Glomerular visceral epithelial cell (primary cell): ENCODE data around the gene SNCAIP.
"Not testable (repeated sequence)": the region's sequence is repeated elsewhere in the genome, so short reads cannot be mapped to it uniquely, and the experiment has no call there.

ENCODE experiments used
- DNase-seq: peaks from one replicate; pipeline ENCODE4 v3.0.0-alpha.2; 2016; ENCODE audit errors: extremely low spot score

SNCAIP gene

DNA sequence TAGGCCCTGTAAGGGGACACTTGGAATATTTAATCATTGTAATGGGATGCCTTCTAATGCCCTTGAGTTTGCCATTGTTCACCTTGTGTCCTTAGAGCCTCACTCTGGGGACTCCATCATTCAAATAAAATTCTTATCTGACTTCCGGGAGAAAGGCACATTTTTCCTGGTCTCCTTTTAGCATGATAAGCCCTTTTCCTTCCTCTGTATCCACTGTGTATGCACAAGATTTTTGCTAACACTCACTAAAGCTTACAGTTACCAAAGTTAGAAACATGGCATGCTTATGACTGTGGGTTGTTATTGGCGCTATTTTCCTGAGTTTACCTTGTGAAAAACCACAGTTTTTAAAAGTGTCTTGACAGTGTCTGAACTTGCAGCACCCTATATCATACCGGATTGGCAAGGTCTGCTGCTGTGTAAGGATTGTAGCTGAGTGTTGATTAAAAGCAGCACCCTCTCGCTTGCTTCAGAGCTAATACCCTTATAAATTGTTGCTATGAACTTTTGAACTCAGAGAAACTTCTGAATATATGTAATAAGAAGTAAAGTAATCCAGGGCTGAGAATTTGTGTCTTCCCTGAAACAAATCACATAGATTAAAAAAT, 46.4 kb downstream of the SNCAIP start:
- DNase-seq, result no peak

DNA sequence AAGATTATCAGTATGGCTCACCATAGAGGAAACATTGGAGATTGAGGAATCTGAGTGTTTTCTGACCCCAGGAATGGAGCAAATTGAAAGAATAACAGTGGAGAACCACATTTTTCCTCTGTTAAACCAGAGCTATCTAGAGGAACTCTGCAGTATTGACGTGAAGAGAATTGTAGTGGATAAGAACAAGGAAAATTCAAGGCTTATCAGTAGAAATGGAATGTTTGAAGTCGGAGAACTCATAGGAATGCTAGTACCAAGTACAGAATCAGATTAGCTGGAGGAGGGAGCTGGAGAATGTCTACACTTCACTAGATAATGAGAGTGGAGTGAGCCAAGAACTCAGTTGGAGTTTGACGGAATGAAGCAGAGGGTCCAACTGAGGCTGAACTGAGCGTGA, 50.3 kb downstream of the SNCAIP start:
- DNase-seq, result no peak

DNA sequence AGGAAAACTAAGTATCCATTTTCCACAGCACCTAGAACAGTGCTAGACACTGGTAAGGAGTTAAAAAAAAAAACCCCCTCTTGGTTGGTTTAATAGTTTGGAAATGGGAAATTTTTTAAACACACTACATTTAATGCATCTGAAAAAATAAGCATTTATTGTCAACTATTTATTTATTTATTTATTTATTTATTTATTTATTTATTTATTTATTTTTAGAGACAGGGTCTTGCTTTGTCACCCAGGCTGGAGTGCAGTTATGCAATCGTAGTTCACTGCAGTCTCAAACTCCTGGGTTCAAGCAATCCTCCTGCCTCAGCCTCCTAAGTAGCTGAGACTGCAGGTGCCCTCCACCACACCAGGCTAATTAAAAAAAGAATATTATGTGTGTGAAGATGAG, 51.6 kb downstream of the SNCAIP start:
- DNase-seq, result no peak

DNA sequence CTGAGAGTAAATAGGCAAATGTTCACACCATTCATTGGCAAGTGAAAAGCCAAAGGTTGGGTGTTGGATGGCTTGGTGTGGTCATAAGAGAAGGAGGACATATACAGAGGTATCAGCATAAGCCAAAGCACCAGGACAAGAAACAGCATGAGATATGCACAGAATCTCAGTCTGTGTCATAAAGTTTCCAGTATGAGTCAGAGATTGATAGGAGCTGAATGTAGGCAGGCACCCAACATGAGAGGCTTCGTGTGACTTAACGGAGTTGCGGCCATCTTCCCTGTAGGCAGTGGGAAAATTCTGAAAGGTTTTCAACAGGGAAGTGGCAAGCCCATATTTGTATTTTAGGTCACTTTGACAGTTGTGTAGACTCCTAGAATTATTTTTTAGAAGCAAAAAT, 54.5 kb downstream of the SNCAIP start:
- DNase-seq, result no peak

DNA sequence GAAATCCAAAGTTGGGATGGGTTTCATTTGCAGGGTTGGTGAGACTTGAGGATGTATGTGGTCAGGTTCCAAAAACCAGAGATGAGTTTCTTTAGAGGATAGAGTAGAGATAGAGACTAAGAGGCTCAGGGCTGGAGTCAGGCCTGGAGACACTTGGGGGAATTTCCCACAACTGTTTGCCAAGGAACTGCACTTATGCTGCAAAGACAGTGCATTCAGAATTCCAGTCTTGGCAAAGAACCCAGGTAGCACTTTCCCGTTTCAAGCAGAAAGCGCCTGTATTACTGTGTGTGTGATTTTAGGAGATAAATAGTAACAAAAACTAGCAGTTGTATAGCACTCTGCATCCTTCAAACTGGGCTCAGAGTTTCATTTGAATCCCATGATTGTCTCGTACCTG, 55.4 kb downstream of the SNCAIP start:
- DNase-seq, result no peak

DNA sequence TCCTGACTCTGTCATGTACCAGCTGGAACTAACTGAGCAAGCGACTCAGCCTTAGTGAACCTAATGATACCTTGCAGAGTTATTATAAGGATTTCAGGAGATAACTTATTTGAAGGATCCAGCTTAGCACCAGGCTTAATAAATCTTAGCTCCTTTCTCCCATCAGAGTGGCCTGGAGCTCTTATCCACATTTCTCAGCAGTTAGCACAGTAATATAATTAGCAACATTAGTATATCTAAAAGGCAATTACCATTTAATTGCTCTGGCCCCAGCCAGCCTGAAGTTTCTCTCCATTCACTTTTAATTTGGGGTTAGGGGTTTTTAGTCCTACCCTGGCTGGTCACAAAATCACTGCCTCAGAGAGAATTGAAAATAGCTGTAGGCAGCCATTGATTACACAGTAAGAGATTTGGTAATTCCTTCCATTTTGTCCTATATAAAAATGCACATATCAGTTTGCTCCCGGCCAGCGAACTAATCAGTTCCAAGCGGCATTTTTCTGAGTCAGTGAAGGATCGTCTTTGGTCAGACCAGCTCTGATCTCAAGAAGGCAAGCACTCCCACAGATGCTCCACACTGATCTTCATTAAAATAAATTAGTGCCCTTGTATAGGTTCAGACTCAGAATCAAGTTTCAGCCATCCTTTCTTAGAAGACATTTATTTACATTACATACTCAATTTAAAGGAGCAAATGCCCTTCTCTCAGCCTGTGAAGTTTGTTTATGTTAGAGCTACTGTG, 56.6 kb downstream of the SNCAIP start:
- no peak for DNase-seq

DNA sequence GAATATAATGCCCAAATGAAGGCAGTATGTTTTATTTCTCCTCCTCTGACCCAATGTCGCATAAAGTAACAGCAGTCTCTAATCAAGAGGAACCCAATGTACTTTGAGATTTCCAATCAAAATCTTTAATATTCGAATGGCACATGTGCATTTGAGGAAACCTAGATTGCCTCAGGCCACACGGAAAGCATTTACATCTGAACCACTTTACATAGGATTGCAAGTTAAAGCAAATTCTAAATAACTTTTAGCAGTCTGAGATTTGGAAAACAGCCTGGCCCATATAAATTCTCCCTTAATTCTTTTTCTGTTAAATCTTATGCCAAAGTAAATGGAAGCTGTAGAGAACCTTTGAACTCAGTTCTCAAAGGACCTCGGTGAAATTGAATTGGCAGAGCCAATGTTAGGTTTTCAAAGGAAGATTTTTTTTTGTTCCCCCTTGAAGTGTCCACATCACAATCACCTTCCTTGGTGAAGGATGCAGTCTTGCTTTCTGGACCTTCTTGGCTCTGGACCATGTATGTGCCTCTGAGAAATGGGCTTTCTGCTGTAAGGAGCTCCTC, 57.3 kb downstream of the SNCAIP start:
- no peak for DNase-seq

DNA sequence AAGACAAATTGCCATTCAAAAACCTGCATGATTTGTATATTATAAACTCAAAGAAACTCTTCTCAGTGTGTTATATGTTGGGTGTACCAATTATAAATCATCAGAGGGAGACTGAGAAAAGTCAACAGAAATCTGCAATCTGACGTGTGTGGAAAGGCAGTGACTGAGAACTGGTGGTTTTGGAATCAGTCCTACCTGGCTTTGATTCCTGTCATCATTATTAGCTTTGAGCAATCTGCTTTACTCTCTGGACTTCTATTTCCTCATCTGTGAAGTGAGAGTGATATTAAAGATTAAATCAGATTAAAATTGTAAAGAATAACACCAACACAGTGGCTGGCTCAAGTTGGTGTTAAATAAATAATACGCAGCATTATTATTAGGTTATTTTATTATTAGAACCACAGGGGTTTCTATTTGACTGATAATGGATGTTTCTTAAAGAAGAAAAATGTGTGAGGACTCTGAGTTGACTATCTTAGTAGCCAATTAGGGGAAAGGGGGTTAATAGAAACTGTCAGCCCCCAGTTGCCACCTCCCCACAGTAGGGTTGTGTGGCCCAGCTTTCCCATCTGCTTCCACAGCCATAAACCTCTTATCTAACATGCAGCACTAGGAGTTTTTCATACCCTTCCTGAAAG, 59.6 kb downstream of the SNCAIP start:
- no peak for DNase-seq

DNA sequence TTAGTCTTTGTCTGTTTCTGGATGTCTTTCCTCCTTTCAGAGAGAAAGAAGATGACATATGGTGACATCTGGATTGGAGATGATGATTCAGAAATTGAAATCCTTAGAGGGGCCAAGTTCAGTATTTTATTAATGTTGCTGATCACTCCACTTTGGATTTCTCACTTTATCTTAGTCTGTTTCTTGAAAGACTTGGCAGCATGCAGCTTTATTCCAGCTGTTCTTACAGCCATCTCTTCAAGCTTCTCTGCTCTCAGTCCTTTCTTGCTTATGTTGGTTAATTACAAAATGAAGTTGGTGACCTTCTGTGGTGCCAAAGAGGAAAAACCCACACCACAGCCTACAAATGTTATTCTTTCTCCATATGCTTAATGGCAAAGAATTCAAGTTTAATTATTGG, 62.1 kb downstream of the SNCAIP start:
- DNase-seq, result no peak

DNA sequence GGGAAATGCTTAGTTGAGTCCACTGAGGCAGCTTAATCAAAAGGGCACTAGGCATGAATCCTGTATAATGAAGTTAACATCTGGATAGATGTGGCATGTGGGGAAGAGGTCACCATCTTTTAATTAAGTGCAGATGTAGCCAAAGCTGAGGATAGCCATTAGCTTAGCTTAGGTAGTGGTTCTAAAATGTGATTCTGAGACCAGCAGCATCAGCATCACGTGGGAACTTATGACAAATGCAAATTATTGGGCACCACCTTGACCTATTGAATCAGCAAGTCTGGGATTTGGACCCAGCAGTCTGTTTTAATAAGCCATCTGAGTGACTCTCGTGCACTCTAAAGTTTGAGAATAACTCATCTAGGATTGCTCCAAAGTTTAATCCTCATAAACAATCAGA, 63.8 kb downstream of the SNCAIP start:
- no peak for DNase-seq

DNA sequence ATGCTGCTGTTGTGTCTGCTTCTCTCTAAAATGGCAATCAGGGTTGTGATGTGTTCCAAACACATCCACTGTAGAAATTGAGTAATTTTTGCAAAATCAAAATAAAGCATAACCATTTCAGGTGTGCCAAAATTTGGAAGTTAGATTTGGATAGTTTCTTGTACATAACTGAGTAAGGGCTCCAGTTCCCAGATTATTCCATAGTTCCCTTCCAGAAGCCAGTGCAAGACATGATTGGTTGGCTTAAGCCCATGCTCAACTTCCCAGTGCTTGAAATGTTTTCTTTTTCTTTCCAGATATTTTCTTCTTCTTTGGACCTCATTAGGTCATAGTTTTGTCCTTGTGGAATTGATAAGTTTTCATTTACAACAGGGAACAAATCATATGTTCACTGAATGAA, 64.2 kb downstream of the SNCAIP start:
- DNase-seq, result no peak

DNA sequence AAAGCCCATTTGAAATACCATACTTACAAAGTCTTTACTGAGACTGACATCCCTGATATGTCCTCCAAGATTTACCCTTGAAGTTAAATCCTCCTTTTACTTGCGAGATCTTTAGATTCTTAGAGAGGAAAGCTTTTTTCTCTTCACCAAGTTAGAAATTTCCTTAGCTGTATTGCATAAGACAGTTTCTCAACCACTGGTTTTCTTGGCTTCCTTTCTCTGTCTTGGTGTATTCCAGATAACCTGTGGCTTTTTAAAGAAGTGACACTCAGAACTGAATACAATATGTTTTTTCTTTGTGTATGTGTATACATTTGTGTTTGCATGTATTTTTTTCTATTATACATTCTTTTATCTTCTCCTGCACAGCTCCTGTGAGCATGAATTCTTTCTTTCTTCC, 65.0 kb downstream of the SNCAIP start:
- no peak for DNase-seq

DNA sequence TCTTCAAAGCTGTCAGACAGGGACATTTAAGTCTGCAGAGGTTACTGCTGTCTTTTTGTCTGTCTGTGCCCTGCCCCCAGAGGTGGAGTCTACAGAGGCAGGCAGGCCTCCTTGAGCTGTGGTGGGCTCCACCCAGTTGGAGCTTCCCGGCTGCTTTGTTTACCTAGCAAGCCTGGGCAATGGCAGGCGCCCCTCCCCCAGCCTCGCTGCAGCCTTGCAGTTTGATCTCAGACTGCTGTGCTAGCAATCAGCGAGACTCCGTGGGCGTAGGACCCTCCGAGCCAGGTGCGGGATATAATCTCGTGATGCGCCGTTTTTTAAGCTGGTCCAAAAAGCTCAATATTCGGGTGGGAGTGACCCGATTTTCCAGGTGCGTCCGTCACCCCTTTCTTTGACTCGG, 70.9 kb downstream of the SNCAIP start:
- DNase-seq, result not testable (repeated sequence)

DNA sequence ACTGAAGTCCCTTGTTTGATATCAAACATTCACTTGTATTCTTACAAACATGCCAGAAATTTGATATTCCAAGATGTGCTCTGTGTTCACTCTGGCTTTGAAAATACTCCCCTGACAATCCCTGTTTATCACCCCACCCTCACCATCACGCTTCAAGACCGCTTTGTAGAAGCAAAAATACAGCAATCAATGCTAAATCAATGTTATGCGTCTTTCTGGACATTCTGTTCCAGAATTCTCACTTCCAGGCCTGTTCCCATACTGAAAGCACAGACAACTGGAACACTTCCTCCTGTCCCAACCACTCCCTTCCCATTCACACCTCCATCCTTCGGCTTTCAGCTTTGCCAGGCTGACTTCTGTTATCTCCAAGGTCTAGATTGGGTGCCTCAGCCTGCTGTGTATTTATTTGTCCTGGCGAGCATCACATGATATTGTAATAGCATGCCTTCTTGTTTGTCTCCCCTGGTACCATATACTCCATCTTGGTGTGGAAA, 72.8 kb downstream of the SNCAIP start:
- DNase-seq, result no peak

DNA sequence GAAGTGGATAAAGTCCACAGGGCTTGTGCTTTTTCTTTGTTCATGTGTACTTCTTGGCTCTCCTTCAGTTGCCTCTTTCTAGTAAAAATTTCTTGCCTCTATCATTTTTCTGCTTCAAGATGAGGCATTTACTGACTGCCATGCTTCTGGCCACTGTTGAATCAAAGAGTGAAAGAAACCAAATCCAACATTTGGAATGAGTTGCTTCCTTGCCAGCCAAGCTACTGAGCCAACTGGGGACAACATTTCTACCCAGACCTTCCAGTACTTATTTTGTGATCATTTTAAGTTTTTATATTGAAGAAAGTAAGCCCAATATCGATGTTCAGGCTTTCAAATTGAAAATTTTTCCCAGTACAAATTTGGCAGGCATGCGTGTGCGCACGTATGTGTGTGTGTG, 73.2 kb downstream of the SNCAIP start:
- DNase-seq, result no peak

DNA sequence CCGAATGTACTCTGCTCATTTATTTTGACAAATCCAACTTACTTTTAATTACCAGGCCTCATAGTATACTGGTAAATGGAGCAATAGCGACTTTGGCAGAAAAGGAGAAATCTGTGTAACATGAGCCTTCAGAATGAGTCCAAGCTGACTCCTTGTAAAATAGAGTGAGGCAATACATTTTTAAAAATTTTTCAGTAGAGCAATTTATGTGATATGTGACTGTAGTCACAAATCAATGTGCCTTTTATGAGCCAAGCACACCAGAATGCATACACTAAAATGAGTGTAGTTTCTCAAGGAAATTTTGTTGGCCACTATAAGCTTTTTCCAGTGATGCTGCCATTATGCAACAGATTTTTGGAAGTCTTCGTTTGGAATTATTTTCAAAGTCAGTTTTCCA, 73.8 kb downstream of the SNCAIP start:
- DNase-seq, result no peak

DNA sequence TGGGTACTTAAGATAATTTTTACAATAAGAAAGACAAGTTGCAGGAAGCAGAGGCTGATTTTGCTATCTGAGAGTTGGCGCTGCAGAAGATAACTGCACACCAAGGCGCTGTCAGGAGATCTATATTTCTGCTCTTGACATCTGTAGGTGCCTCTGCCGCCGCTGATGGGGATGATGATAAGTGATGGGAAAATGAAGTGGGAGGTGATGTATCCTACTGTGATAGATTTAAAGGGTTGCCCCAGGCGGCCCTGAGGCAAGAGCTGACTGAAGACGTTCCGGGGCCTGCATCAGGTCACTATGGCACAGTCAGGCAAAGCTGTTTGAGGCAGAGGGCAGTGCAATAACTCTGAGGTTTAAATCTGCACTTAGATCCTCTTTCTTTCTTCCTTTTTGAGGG, 78.1 kb downstream of the SNCAIP start:
- no peak for DNase-seq

DNA sequence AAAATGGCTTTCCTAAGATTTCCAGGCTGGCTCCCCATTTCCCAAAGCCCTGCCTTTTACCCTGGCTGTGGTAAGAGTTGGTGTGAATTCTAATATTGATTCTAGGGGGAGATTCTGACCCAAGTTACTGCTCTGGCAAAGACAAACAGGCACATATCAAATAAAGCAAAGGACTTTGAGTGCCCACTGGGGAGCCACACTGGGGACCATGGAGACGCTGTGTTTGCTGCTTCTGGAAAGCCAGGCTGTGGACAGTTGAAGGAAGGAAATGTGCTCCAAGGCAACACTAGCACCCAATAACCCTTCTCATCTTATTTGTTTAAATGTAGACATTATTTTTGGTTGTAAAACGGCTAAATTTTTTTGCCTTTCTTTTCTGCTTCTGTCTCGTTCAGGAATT, 78.7 kb downstream of the SNCAIP start:
- no peak for DNase-seq

DNA sequence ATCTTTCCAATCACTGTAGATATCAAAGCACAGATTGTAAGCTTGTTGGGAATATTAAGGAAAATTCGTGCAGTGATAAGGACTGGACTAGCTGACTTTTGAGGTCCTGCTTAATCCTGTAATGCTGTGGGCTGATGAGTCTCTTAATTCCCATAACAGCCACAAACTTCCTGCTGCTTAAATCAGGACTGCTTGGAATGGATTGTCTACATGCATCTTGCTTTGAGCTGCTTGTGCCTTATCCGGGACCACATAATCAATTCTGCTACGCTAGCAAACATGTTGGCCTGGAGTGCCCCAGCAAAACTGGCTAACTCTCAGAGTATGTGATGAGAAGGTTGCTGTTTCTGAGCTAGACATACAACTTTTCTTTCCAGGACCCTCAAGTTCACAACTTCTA, 79.6 kb downstream of the SNCAIP start:
- DNase-seq, result no peak

DNA sequence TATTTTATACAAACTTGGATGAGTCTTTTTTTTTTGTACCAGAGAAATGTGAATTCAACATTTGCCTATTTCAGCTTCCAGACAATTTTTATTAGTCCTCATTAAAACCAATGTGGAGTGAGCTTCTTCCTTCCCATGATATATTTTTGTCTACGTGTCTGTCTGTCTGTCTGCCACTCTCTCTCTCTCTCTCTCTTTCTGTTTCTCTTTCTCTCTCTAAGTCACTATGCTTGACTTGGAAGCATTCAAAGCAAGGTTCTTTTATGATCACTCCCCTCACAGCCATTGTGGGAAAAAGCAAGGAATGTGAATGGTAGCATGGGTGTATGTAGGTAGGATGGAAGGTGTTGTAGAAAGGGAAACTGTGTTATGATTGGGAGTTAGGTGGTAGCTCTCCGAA, 80.2 kb downstream of the SNCAIP start:
- DNase-seq, result no peak

DNA sequence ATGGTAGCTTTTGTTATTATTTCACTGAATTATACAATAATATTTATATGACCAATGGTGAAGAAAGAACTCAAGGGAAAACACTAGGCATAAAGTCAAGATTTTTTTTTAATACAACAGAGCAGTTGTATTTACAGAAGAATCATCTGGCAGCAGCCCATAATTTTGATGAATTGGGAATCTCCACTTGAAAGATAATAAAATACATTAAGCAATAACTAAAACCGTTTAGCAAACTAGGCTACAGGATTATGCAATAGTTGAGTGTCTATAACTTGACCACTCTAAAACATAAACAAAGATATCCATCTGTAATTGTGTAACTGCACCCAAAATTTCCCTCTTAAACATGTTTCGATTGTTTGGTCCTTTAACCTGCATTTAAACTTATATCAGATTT, 80.8 kb downstream of the SNCAIP start:
- DNase-seq, result no peak

DNA sequence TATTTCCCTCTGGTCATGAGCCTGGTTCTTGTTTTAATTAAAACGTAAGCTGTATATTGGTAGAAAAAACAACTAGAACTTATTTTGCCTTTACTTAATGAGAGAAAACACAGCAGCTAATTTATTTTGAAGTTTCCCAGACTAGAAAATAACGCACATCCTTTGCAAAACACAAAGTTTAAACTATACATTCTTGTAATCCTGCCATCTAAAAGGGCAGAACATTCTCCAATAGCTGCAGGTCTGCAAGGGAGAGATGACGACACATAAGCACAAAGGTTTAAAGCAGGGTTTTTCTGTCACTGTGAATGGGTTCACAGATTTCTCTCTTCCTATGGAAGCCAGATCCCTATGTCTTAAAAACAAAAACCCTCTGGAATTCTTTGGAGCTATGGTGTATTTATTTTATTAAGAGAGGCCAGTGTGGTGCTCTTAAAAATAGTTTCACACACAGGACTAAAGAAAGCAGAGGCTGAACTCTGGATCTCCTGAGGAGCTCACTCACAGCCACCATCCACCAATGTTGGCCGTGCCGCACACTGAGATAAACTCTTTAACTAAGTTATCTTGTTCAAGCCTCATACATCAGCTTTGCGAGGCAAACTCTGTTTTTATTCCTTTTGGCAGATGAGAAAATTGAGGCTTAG, 82.4 kb downstream of the SNCAIP start:
- no peak for DNase-seq
